Thyroid gland (tissue), 4 donors: Measurements from ENCODE around the gene OR5L1. TPM values are rescaled to one million over a fixed set of nuclear protein-coding genes. Genes with fewer than 3 reads are reported as not detected.

Source experiments
- DNase-seq, 2 donors: peaks; one replicate each; pipeline ENCODE4 v3.0.0-alpha.2; 2019
- H3K27ac ChIP-seq, 3 donors: fragments of 200-600 bp; sonication (generic); 1 replicate in 2 of 3; 2 replicates in 1 of 3; pipeline ENCODE4 v1.5.1; 2016 to 2019; ENCODE audit warnings: mild to moderate bottlenecking in 1 of 3, moderate library complexity in 1 of 3
- H3K27me3 ChIP-seq: fragments of 200-600 bp; sonication (generic); one replicate; pipeline ENCODE4 v1.5.1; 2019
- H3K36me3 ChIP-seq, 2 donors: fragments of 200-600 bp; sonication (generic); one replicate each; pipeline ENCODE4 v1.5.1; 2016 to 2019
- H3K4me1 ChIP-seq, 2 donors: fragments of 200-600 bp; sonication (generic); one replicate each; pipeline ENCODE4 v1.5.1; 2017 to 2019
- H3K4me3 ChIP-seq, 3 donors: fragments of 200-600 bp; sonication (generic); replicated peaks in 1 of 3; 1 replicate in 2 of 3; 2 replicates in 1 of 3; pipeline ENCODE4 v1.5.1; 2016; ENCODE audit warnings: mild to moderate bottlenecking in 1 of 3
- H3K9me3 ChIP-seq: fragments of 200-600 bp; sonication (generic); one replicate; pipeline ENCODE4 v1.5.1; 2017
- POLR2A ChIP-seq, 2 donors: fragments of 450-650 bp; IDR thresholded peaks; one replicate each; pipeline ENCODE4 v1.6.1; 2017; ENCODE audit warnings: antibody characterized with exemption in 2 of 2, mild to moderate bottlenecking in 2 of 2, moderate library complexity in 1 of 2
- WGBS, 2 donors: methylation state at CpG; one replicate each; pipeline ENCODE4 v1.1.5; 2017; 5-methylcytosine and 5-hydroxymethylcytosine counted together
- intact Hi-C: fragments of 100-400 bp; cut with DNase I; formaldehyde crosslinking; loops from one replicate; pipeline ENCODE4 v1.15.1; 2023
- total RNA-seq, 4 donors: library from RNA; depleted of rRNA; stranded (reverse); fragments of >200 nt; gene quantifications; one replicate each; pipeline ENCODE4 v1.2.3, GENCODE V29; 2016
- TF ChIP-seq, protein P1 (sequence below), 6 experiments: fragments of 200-600 bp in 3 of 6; fragments of 450-650 bp in 3 of 6; sonication (generic) in 3 of 6; IDR thresholded peaks; one replicate each; pipeline ENCODE4 v1.5.1; 2016 to 2019; ENCODE audit warnings: antibody characterized with exemption in 6 of 6, mild to moderate bottlenecking in 2 of 6, inconsistent platforms in 1 of 6, moderate library complexity in 1 of 6

OR5L1 gene
- total RNA-seq, 4 donors from 2014 or later = not detected

GRCh38 chr11:55849037-55849436 lies 37.9 kb downstream of the OR5L1 start:
- H3K4me1 ChIP-seq = no peaks in the 10 kb centered on the region
- H3K27ac ChIP-seq = no peak overlapping the region
- H3K36me3 ChIP-seq = no peaks in the 10 kb centered on the region
- no peak for DNase-seq
- no peak overlapping the region for H3K4me3 ChIP-seq
- H3K9me3 ChIP-seq = no peaks in the 10 kb centered on the region
- intact Hi-C loops = no loop called here
- H3K27me3 ChIP-seq = no peaks in the 10 kb centered on the region
- TF ChIP-seq, protein P1, sequence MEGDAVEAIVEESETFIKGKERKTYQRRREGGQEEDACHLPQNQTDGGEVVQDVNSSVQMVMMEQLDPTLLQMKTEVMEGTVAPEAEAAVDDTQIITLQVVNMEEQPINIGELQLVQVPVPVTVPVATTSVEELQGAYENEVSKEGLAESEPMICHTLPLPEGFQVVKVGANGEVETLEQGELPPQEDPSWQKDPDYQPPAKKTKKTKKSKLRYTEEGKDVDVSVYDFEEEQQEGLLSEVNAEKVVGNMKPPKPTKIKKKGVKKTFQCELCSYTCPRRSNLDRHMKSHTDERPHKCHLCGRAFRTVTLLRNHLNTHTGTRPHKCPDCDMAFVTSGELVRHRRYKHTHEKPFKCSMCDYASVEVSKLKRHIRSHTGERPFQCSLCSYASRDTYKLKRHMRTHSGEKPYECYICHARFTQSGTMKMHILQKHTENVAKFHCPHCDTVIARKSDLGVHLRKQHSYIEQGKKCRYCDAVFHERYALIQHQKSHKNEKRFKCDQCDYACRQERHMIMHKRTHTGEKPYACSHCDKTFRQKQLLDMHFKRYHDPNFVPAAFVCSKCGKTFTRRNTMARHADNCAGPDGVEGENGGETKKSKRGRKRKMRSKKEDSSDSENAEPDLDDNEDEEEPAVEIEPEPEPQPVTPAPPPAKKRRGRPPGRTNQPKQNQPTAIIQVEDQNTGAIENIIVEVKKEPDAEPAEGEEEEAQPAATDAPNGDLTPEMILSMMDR (IDR thresholded peaks at IDR 0.05) = no peak

DNA sequence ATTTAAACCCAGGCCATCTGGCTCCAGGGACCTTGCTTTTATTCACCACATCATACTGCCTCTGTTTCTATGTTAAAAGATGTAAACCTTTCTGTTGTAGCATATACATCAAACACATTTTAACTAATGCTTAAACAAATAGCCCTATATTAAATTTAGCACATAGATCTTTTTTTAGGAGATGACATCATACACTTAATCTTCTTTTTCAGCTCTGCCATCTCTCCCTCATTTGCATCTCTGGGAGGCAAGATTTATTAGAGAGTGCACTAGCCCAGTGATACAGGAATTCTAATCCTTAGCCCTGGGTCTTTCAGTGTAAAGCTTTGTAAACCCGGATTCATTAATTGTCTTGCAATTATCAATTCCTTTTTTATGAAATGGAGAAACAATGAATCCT lies 41.0 kb downstream of the OR5L1 start:
- H3K4me1 ChIP-seq = no peaks in the 10 kb centered on the region
- no peak for DNase-seq
- no peaks in the 10 kb centered on the region for H3K9me3 ChIP-seq
- intact Hi-C loops = no loop called here
- H3K27me3 ChIP-seq = no peaks in the 10 kb centered on the region
- H3K4me3 ChIP-seq = no peak overlapping the region
- no peaks in the 10 kb centered on the region for H3K36me3 ChIP-seq
- TF ChIP-seq POLR2A (IDR thresholded peaks at IDR 0.05) = no peak
- TF ChIP-seq, protein P1 (IDR thresholded peaks at IDR 0.05) = no peak
- WGBS, 2 donors = 84 to 89% methylated on average over 1 of the region's 1 CpG
- H3K27ac ChIP-seq = no peak overlapping the region

GRCh38 chr11:55854704-55855103 lies 43.5 kb downstream of the OR5L1 start:
- Histone ChIP-seq H3K4me3 (no peak overlapping the region), H3K36me3 (no peaks in the 10 kb centered on the region), H3K4me1 (no peaks in the 10 kb centered on the region), H3K27ac (no peak overlapping the region), H3K9me3 (no peaks in the 10 kb centered on the region), H3K27me3 (no peaks in the 10 kb centered on the region)
- intact Hi-C loops = no loop called here
- no peak for DNase-seq
- TF ChIP-seq, protein P1 (IDR thresholded peaks at IDR 0.05) = no peak
- TF ChIP-seq POLR2A (IDR thresholded peaks at IDR 0.05) = no peak
- WGBS, 2 donors = 21 to 26% methylated on average over 1 of the region's 1 CpG

Other genes with a start within 250 kb of the OR5L1 start
- gene OR4C16, start 239.2 kb upstream of the OR5L1 start, total RNA-seq = not detected
- gene OR4C11, start 203.7 kb upstream of the OR5L1 start, total RNA-seq = not detected
- gene OR4P4, start 176.3 kb upstream of the OR5L1 start, total RNA-seq = not detected
- gene OR4S2, start 163.0 kb upstream of the OR5L1 start, total RNA-seq = not detected
- gene OR4C6, start 149.2 kb upstream of the OR5L1 start, total RNA-seq = not detected
- not detected for gene OR5D13, start 37.9 kb upstream of the OR5L1 start, total RNA-seq
- gene OR5D14, start 15.8 kb upstream of the OR5L1 start, total RNA-seq = not detected
- gene OR5D18, start 8.3 kb downstream of the OR5L1 start, total RNA-seq = not detected
- gene OR5L2, start 15.9 kb downstream of the OR5L1 start, total RNA-seq = not detected
- gene OR5D16, start 27.4 kb downstream of the OR5L1 start, total RNA-seq = not detected
- gene TRIM51, start 71.9 kb downstream of the OR5L1 start, total RNA-seq = not detected
- gene OR5W2, start 103.2 kb downstream of the OR5L1 start, total RNA-seq = not detected
- gene OR5I1, start 125.0 kb downstream of the OR5L1 start, total RNA-seq = not detected
- gene OR10AG1, start 158.6 kb downstream of the OR5L1 start, total RNA-seq = not detected
- gene OR5F1, start 183.3 kb downstream of the OR5L1 start, total RNA-seq = not detected
- not detected for gene OR5AS1, start 216.3 kb downstream of the OR5L1 start, total RNA-seq